ENCODE data around the gene GLE1. TPM values are rescaled to one million over a fixed set of nuclear protein-coding genes. Genes with fewer than 3 reads are reported as not detected.
A peak's percentile ranks its signal among the peaks of the same experiment; 100 is the strongest.

Gene GLE1
- total and polyA plus RNA-seq, 4 donors: 11.3 to 24.7 (median 21.1) TPM

- Histone ChIP-seq H3K4me3 (peak within 1 kb of the TSS; percentile 90), H3K9ac (ENCODE audit: insufficient read depth in 1 of 2, low read length in 2 of 2) (peak within 1 kb of the TSS in 1 of 2 donors; percentile 16), H3K9me3 (ENCODE audit: control insufficient read depth in 4 of 4, insufficient read depth in 3 of 4, low read length in 3 of 4) (no peaks in the 10 kb centered on the region), H3K4me1 (ENCODE audit: control insufficient read depth in 5 of 5, insufficient read depth in 5 of 5, low read length in 5 of 5) (peaks cover 0 to 10% (median 4%) of the 10 kb centered on the region in 5 donors), H3K27me3 (ENCODE audit: control insufficient read depth in 3 of 3, insufficient read depth in 3 of 3, low read length in 2 of 3) (no peaks in the 10 kb centered on the region), H3K36me3 (ENCODE audit: control insufficient read depth in 4 of 4, insufficient read depth in 4 of 4, low read length in 4 of 4) (peaks cover 0 to 16% (median 10%) of the 10 kb centered on the region in 4 donors), H3K27ac (ENCODE audit: low read depth in 1 of 2, low read length in 1 of 2) (peak within 1 kb of the TSS; percentile 83 to 91)
- DNase-seq (peak; percentile 98 to 99 (median 99)), ATAC-seq (ENCODE audit: insufficient read depth, low FRiP score) (peak; percentile 95)
- no peak for TF ChIP-seq CTCF (IDR thresholded peaks at IDR 0.05; ENCODE audit: control extremely low read depth, extremely low read depth)
- 0% methylated on average over 37 to 82 of the region's 82 CpGs for WGBS, 2 donors
Measured at GRCh38 chr9:128455849-128456612, 48.5 kb upstream of the GLE1 start, which contains the start of gene ODF2. TSS of gene ODF2 (plus strand) at chr9:128456006. CDS start at chr9:128456092, 86 bp downstream.

- Histone ChIP-seq H3K9me3 (ENCODE audit: control insufficient read depth in 4 of 4, insufficient read depth in 3 of 4, low read length in 3 of 4) (no peaks in the 10 kb centered on the region), H3K27me3 (ENCODE audit: control insufficient read depth in 3 of 3, insufficient read depth in 3 of 3, low read length in 2 of 3) (no peaks in the 10 kb centered on the region), H3K4me3 (peak overlapping the region; percentile 90), H3K36me3 (ENCODE audit: control insufficient read depth in 4 of 4, insufficient read depth in 4 of 4, low read length in 4 of 4) (peaks cover 0 to 18% (median 10%) of the 10 kb centered on the region in 4 donors), H3K4me1 (ENCODE audit: control insufficient read depth in 5 of 5, insufficient read depth in 5 of 5, low read length in 5 of 5) (peaks cover 0 to 10% (median 4%) of the 10 kb centered on the region in 5 donors), H3K9ac (ENCODE audit: insufficient read depth in 1 of 2, low read length in 2 of 2) (peak overlapping the region in 1 of 2 donors; percentile 16), H3K27ac (ENCODE audit: low read depth in 1 of 2, low read length in 1 of 2) (peak overlapping the region in 1 of 2 donors; percentile 83)
- TF ChIP-seq CTCF (IDR thresholded peaks at IDR 0.05; ENCODE audit: control extremely low read depth, extremely low read depth): no peak
- DNase-seq (peak; percentile 62 to 71 (median 63)), ATAC-seq (ENCODE audit: insufficient read depth, low FRiP score) (peak; percentile 73)
- 1% methylated on average over 28 to 48 of the region's 48 CpGs for WGBS, 2 donors
Measured at GRCh38 chr9:128456613-128457061, 47.9 kb upstream of the GLE1 start.

- no peak overlapping the region for H3K27ac ChIP-seq (ENCODE audit: low read depth in 1 of 2, low read length in 1 of 2)
- ATAC-seq (ENCODE audit: insufficient read depth, low FRiP score): no peak
- H3K4me1 ChIP-seq (ENCODE audit: control insufficient read depth in 5 of 5, insufficient read depth in 5 of 5, low read length in 5 of 5): peaks cover 0 to 10% (median 4%) of the 10 kb centered on the region in 5 donors
- DNase-seq: no peak
- 43 to 47% methylated on average over 14 of the region's 14 CpGs for WGBS, 2 donors
- H3K36me3 ChIP-seq (ENCODE audit: control insufficient read depth in 4 of 4, insufficient read depth in 4 of 4, low read length in 4 of 4): peaks cover 0 to 22% (median 10%) of the 10 kb centered on the region in 4 donors
- H3K27me3 ChIP-seq (ENCODE audit: control insufficient read depth in 3 of 3, insufficient read depth in 3 of 3, low read length in 2 of 3): no peaks in the 10 kb centered on the region
- no peaks in the 10 kb centered on the region for H3K9me3 ChIP-seq (ENCODE audit: control insufficient read depth in 4 of 4, insufficient read depth in 3 of 4, low read length in 3 of 4)
- no peak for TF ChIP-seq CTCF (IDR thresholded peaks at IDR 0.05; ENCODE audit: control extremely low read depth, extremely low read depth)
- H3K9ac ChIP-seq (ENCODE audit: insufficient read depth in 1 of 2, low read length in 2 of 2): no peak overlapping the region
- H3K4me3 ChIP-seq: no peak overlapping the region
Measured at GRCh38 chr9:128457207-128457606, 47.3 kb upstream of the GLE1 start.

All from lung (tissue), 12 donors.